GM18907 (cell line): ENCODE data around the gene VIPR2.

ENCODE experiments used
- ATAC-seq: cut with Tn5 transposase; IDR thresholded peaks from one replicate; pipeline ENCODE4 v1.9.1; 2021; ENCODE audit warnings: mild to moderate bottlenecking, moderate library complexity; ENCODE audit not compliant: unreplicated experiment

The VIPR2 gene

GRCh38 chr7:159028508-159029401 lies 115.9 kb downstream of the VIPR2 start:
- ATAC-seq = no peak

- no peak for ATAC-seq
Observed at GRCh38 chr7:159027789-159028507, 116.7 kb downstream of the VIPR2 start.

- ATAC-seq = no peak
Observed at GRCh38 chr7:159027056-159027788, 117.4 kb downstream of the VIPR2 start.

- no peak for ATAC-seq
Observed at GRCh38 chr7:159026271-159027055, 118.2 kb downstream of the VIPR2 start.

- no peak for ATAC-seq
Observed at GRCh38 chr7:159025161-159025779, 119.4 kb downstream of the VIPR2 start.

- no peak for ATAC-seq
Observed at GRCh38 chr7:159024280-159024951, 120.3 kb downstream of the VIPR2 start.

- no peak for ATAC-seq
Observed at GRCh38 chr7:159023746-159024145, 120.9 kb downstream of the VIPR2 start.

GRCh38 chr7:159023206-159023605 lies 121.5 kb downstream of the VIPR2 start:
- no peak for ATAC-seq

GRCh38 chr7:159022238-159022993 lies 122.3 kb downstream of the VIPR2 start:
- no peak for ATAC-seq

- ATAC-seq = no peak
Observed at GRCh38 chr7:159020987-159021386, 123.7 kb downstream of the VIPR2 start.

- ATAC-seq = no peak
Observed at GRCh38 chr7:159019111-159019510, 125.6 kb downstream of the VIPR2 start.

GRCh38 chr7:159017741-159018140 lies 126.9 kb downstream of the VIPR2 start:
- ATAC-seq = no peak

- no peak for ATAC-seq
Observed at GRCh38 chr7:159017210-159017609, 127.5 kb downstream of the VIPR2 start.

- ATAC-seq = no peak
Observed at GRCh38 chr7:159016591-159016990, 128.1 kb downstream of the VIPR2 start.

GRCh38 chr7:159015454-159016410 lies 128.9 kb downstream of the VIPR2 start:
- ATAC-seq = no peak

- no peak for ATAC-seq
Observed at GRCh38 chr7:159015081-159015453, 129.6 kb downstream of the VIPR2 start.

- no peak for ATAC-seq
Observed at GRCh38 chr7:159014297-159015062, 130.2 kb downstream of the VIPR2 start.
